GM18502 (cell line): ENCODE data around the gene ATP8A1.
A peak's percentile ranks its signal among the peaks of the same experiment; 100 is the strongest.

Experiments
- ATAC-seq: cut with Tn5 transposase; IDR thresholded peaks from one replicate; pipeline ENCODE4 v1.9.1; 2021; ENCODE audit warnings: mild to moderate bottlenecking; ENCODE audit not compliant: unreplicated experiment, poor library complexity

ATP8A1 gene

GRCh38 chr4:42579903-42580302 lies 77.0 kb downstream of the ATP8A1 start:
- no peak for ATAC-seq

DNA sequence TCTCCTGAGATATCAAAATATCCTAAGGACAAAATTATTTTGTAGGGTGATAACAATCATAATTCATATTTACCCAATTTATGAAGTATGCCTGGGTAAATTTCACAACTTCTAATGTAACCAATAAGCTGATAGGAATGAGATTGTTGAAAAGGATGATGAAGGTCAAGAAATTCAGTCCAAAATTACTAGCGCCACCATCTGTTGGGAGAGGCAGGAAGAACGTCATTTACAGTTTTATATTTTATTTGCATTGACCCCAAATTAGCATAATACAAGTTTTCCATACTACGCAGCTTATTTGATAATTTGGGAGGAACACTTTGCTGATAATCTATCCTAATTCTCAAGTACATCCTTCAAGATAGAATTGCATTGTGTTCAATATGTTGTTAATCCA lies 78.7 kb downstream of the ATP8A1 start:
- no peak for ATAC-seq

- ATAC-seq: no peak
Measured at GRCh38 chr4:42574870-42575430, 82.0 kb downstream of the ATP8A1 start.

- no peak for ATAC-seq
Measured at GRCh38 chr4:42573249-42573648, 83.7 kb downstream of the ATP8A1 start.

GRCh38 chr4:42570221-42570620 lies 86.7 kb downstream of the ATP8A1 start:
- no peak for ATAC-seq

DNA sequence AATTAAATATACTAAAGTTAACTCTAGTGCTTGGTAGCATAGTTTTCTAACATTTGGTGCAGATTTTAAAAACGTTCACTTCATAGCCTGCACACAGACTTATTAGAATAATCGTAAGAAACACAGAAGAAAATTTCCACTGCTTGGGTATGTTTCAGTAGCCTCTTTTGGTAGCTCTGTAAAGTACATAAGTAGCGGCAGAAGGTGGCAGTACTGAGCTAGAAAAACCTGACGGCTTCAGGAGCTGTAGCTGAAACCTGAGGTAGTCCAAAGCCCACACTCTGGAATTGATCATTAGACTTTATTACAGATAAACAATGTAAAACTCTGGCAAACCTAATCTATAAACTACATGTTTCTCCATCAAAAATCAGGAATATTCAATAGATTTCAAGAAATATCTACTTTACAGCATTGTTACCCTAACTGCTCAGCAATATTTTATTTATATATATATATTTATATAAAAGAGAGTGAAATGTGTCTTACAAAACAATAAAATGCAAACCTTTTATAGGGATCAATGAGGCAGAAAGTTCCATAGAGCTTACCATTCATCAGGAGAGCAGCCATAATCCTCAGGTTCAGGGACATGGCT lies 88.2 kb downstream of the ATP8A1 start:
- peak; percentile 97 for ATAC-seq

DNA sequence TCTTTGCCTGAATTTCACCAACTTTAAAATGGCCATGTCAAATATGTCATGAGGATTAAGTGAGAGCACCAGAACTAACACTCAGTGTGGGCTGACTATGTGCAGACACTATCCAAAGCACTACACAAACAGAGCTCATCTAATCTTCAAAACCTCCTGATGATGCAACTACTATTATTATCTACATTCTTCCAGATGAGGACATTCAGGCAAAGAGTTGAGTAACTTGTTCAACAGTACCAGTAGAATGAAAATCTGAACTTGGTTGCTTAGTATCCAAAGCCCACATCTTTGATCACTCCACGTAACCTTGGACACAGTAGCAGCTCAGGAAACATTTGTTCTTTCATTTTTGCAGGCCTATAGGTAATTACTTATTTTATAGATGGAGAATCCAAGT lies 90.1 kb downstream of the ATP8A1 start:
- no peak for ATAC-seq

- ATAC-seq: no peak
Measured at GRCh38 chr4:42562016-42562415, 94.9 kb downstream of the ATP8A1 start.

DNA sequence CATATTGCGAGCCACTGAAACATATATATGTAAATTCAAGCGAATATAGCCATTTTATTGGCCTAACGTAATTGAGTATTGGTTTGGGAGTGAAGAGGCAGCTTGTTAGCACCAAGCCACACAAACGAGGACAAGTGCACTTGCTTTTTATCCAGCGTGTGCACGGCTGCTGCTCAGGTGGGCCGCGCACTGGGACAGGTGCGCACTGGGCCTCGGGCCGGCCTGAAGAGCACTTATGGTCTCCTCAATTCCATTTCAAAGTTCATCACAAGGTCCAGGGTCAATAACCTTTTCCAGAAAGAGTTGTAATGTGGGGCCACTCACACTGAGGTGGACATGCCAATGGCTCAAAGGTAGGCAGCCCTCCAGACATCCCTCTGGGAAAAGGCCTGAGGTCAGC lies 95.9 kb downstream of the ATP8A1 start:
- ATAC-seq: no peak

DNA sequence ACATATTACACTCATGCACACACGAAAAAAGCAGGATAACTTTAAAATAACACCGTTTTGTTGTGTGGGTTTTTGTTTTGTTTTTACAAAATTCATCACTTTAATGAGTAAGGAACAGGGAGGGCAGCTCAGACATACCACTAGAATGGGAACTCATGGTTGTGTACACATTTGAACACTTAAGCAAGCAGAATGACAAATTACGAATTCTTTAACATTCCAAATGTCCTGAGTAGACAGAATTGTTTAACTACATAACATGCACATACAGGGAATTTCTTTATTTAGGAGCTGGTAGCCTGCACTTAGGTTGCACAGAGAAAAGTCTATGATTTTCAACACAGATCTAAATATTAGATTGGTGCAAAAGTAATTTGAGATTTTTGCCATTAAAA lies 96.4 kb downstream of the ATP8A1 start:
- no peak for ATAC-seq

- ATAC-seq: no peak
Measured at GRCh38 chr4:42558156-42558555, 98.7 kb downstream of the ATP8A1 start.

DNA sequence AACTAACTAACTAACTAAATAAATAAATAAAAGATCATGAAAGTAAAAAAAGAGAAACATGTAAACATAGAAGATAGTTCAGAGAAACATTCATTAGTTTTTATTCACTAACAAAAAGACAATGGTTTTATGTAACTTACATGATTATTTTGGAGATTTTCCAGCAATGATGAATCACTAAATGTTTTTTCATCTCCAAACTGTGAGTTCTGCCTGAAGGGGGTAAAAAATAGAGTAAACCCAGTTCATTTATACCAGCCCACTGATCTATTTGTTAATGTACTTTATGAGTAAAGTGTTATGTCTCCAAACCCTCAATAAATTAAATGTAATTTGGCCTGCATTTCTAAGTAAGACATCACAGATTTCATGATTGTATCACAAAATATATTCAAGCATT lies 101.1 kb downstream of the ATP8A1 start:
- ATAC-seq: no peak

DNA sequence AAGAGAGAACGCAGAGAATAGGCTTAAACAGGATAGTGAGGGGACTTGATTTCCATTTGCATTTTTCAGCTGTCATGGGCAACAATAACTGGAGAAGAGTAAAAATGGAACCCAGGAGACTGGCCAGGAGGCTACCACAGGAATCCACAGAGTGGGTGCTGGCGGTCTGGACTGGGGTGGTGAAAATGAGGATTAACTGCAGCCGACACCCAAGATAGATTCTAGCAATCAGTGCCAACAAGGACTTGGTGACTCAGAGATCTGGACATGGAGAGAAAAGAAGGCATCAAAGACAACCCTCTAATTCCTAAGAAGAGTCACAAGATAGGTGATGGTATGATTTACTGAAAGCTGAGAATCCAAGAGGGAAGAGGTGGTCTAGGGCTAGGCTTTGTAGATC lies 102.8 kb downstream of the ATP8A1 start:
- ATAC-seq: no peak

GRCh38 chr4:42549896-42550295 lies 107.0 kb downstream of the ATP8A1 start:
- no peak for ATAC-seq

- no peak for ATAC-seq
Measured at GRCh38 chr4:42547805-42548204, 109.1 kb downstream of the ATP8A1 start.

DNA sequence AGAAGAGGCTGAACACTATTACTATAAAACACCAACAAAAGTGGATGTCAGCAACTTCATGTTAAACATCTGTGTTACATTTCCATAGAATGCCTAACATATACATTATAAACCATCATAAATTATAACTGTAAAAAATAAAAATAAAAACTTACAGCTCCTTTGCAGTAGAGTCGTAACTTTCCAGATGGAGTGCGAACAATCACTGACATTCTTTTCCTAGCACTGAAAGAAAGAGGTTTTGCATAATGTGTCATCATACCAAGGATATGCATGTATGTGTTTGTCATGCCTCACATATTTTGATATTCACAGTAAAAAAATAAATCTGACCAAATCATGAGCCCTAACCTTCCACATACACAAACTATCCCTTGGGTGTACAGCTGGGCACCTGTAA lies 113.1 kb downstream of the ATP8A1 start:
- ATAC-seq: no peak

- ATAC-seq: no peak
Measured at GRCh38 chr4:42543126-42543525, 113.8 kb downstream of the ATP8A1 start.

DNA sequence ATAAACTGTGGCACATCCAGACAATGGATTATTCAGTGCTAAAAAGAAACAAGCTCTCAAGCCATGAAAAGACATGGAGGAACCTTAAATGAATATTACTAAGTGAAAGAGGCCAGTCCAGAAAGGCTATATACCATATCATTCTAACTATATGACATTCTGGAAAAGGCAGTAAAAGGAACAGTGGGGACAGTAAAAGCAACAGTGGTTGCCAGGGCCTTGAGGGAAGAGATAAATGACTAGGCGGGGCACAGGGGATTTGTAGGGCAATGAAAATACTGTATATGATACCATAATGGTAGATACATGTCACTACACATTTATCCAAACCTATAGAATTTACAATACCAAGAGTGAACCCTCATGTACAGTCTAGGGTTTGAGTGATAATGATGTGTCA lies 115.3 kb downstream of the ATP8A1 start:
- no peak for ATAC-seq

DNA sequence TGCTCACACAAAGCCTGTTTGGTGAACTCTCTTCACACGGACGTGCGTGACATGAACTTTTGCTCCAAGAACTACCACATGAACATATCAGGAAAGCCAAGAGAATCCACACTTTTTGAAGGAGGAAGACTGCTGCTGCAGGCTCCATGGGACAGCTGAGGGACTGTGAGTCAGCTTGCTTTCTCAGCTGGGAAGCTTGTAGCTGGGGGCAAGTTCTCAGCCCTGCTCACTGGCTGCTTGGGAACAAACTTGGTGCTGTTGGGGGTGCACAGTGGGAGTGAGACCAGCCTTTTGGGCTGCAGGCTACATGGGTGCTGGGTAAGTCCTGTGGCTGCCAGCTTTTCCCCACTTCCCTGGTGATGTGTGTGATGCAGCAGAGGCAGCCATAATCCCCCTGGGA lies 123.9 kb downstream of the ATP8A1 start:
- no peak for ATAC-seq

DNA sequence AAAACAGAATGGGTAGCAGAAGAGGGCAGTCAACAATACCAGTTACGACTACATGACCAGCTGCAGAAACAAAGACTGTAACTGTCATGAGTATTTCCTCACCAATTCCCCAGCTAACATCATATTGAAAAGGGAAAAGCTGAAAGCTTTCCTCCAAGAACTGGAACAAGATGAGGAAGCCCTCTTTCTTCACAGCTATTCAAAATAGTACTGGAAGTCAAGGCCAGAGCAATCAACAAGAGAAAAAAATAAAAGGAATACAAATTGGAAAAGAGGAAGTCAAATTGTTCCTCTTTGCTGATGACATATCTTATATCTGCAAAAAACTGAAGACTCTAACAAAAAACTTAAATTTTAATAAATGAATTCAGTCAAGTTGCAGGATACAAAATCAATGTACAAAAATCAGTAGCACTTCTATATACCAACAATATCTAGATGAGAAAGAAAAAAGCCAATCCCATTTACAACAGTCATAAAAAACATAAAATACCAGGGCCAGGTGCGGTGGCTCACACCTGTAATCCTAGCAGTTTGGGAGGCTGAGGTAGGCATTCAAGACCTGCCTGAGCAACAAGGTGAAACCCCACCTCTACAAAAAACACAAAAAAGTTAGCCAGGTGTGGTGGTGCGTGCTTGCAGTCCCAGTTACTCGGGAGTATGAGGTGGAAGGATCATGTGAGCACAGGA lies 125.4 kb downstream of the ATP8A1 start:
- no peak for ATAC-seq

DNA sequence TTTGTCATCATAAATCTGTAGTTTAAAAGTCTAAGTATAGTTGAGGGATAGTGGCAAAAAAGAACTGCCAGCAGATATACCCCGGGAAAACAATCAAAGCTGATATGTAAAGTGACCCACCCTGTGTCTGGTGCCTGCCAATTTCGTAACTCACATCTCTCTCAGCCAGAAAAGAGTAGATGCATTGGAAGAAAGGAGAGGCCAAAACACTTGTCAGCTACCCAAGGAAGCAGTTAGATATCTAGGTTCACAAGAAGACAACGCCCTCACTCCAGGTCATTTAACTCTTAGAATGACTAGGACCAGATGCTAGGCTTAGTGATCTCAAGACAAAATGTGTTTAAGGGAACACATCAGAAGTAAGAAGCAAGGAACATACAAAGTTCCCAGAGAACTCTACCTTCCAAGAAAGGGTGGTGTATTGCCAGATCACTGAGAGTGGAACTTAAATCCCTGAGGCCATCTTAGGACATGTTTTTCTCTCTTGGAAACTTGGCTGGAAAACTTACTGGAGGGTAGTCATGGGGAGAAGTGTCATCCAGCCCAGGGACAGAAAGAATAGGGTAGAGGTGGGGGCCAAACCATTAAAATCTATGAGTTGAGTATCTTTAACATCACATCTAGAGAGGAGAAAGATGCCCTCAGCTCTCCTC lies 133.7 kb downstream of the ATP8A1 start:
- ATAC-seq: no peak
